Measurements from ENCODE around the gene HYDIN.

DNA sequence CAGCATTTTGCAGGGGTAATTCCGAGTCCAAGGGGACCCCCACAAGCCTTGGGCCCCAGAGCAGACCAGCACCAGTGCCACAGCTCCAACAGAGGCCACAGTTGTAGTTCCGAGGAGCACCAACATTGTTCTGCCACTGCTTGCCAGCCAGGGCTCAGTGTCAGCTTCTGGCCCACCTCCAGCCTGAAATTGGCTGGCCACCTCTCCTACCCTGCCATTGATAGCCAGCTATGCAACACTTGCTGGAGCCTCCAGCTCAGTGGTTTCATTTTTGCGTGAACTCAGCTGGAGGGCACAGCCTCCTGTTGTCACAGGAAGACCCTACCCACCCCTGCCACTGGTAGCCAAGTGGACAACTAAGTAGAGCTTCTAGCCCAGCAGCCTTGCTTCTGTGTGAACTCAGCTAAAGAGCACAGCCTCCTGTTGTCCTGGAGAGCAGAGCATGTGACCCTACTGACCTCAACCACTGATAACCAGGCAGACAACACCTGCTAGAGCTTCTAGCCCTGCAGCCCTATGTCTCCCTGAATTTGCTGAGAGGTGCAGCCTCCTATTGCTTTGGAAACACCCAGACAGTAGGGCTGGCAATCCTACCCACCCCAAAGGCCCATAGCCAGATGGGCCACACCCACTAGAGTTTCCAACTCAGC lies 24.9 kb downstream of the HYDIN start:
- TF ChIP-seq TCF7L2 (IDR thresholded peaks at IDR 0.05; ENCODE audit: borderline replicate concordance, extremely low read depth, insufficient read depth, insufficient read length) (no peak), ZFX (IDR thresholded peaks at IDR 0.05) (no peak), YY1 (IDR thresholded peaks at IDR 0.05; ENCODE audit: extremely low read depth, insufficient replicate concordance, low read depth, low read length) (no peak), POLR2AphosphoS5 (IDR thresholded peaks at IDR 0.05; ENCODE audit: low read depth, low read length) (no peak), POLR2A (IDR thresholded peaks at IDR 0.05; ENCODE audit: borderline replicate concordance, extremely low read depth, insufficient read depth, insufficient read length) (no peak), RAD21 (IDR thresholded peaks at IDR 0.05; ENCODE audit: low read depth) (no peak)
- TF ChIP-seq, protein P1, sequence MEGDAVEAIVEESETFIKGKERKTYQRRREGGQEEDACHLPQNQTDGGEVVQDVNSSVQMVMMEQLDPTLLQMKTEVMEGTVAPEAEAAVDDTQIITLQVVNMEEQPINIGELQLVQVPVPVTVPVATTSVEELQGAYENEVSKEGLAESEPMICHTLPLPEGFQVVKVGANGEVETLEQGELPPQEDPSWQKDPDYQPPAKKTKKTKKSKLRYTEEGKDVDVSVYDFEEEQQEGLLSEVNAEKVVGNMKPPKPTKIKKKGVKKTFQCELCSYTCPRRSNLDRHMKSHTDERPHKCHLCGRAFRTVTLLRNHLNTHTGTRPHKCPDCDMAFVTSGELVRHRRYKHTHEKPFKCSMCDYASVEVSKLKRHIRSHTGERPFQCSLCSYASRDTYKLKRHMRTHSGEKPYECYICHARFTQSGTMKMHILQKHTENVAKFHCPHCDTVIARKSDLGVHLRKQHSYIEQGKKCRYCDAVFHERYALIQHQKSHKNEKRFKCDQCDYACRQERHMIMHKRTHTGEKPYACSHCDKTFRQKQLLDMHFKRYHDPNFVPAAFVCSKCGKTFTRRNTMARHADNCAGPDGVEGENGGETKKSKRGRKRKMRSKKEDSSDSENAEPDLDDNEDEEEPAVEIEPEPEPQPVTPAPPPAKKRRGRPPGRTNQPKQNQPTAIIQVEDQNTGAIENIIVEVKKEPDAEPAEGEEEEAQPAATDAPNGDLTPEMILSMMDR (IDR thresholded peaks at IDR 0.05 in 2 of 3, conservative IDR thresholded peaks at IDR 0.05 in 1 of 3; ENCODE audit: borderline replicate concordance in 1 of 3, insufficient read depth in 1 of 3, low read depth in 2 of 3, low read length in 2 of 3): no peak
